Astrocyte of the cerebellum (primary cell): ENCODE results near the gene MT1A.
"Not testable (repeated sequence)": the region's sequence is repeated elsewhere in the genome, so short reads cannot be mapped to it uniquely, and the experiment has no call there.

ENCODE experiments used
- DNase-seq: peaks from one replicate; pipeline ENCODE4 v3.0.0-alpha.2; 2011; ENCODE audit warnings: low read depth
- H3K4me3 ChIP-seq: 2 replicates; pipeline ENCODE4 v1.5.1; 2011; ENCODE audit warnings: mild to moderate bottlenecking, low read depth, low read length, moderate library complexity
- in situ Hi-C: cut with HindIII; loops from 2 replicates; pipeline ENCODE4 v1.10.0; 2017; ENCODE audit warnings: low sequenced_read_pairs
- TF ChIP-seq, protein P1 (sequence below): IDR thresholded peaks from 2 replicates; pipeline ENCODE4 v1.5.1; 2012; ENCODE audit warnings: low read length, low read depth, moderate library complexity, mild to moderate bottlenecking; ENCODE audit errors: missing control alignments

Gene MT1A

DNA sequence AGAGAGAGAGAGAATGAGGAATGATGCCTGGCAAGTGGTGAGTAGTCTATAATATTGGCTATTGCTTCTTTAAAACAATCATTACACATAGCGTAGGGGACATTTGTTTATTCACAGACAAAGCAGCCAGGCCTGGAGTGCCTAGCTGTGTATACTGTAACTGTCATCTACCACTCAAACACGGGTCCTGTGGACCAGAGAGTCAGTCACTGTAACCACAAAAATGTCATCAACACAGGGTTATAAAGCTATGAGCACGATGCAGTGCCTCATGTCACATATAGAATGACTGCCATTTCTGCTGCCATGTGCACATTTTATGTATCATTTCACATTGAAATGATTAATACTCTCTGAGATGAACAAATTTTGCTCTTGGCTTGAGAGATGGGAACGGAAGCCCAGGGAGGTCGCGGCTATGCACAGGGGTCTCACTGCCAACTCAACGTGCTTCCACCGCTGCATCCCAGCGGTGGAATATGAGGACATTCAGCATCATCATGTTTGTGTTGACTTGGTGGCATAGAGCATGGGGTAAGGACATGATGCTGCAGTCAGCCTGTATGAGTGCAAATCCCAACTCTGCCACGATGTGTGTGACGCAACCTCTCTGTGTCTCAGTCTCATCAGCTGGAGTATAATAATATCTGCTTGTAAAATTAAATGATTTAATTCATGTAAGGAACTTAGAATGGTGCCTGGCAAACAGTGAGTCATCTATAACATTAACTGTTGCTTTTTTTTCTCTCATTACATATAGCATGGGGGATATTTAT lies 34.5 kb downstream of the MT1A start:
- no peak overlapping the region for H3K4me3 ChIP-seq
- in situ Hi-C loops: no loop called here
- DNase-seq: no peak
- TF ChIP-seq, protein P1, sequence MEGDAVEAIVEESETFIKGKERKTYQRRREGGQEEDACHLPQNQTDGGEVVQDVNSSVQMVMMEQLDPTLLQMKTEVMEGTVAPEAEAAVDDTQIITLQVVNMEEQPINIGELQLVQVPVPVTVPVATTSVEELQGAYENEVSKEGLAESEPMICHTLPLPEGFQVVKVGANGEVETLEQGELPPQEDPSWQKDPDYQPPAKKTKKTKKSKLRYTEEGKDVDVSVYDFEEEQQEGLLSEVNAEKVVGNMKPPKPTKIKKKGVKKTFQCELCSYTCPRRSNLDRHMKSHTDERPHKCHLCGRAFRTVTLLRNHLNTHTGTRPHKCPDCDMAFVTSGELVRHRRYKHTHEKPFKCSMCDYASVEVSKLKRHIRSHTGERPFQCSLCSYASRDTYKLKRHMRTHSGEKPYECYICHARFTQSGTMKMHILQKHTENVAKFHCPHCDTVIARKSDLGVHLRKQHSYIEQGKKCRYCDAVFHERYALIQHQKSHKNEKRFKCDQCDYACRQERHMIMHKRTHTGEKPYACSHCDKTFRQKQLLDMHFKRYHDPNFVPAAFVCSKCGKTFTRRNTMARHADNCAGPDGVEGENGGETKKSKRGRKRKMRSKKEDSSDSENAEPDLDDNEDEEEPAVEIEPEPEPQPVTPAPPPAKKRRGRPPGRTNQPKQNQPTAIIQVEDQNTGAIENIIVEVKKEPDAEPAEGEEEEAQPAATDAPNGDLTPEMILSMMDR: no peak

DNA sequence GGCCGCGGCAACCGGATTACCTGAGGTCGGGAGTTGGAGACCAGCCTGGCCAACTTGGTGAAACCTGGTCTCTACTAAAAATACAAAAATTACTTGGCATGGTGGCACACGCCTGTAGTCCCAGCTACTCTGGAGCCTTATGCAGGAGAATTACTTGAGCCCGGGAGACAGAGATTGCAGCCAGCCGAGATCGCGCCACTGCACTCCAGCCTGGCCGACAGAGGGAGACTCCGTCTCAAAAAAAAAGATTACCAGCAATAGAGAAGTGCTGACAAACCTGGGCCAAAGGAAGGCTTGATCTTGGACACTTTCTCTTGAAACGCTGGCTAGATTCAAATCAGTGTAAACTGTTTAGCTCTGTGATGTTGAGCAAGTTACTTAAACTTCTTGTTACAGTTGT lies 35.5 kb downstream of the MT1A start:
- DNase-seq: no peak
- TF ChIP-seq, protein P1: peak; percentile 75
- no peak overlapping the region for H3K4me3 ChIP-seq
- in situ Hi-C loops: no loop called here

DNA sequence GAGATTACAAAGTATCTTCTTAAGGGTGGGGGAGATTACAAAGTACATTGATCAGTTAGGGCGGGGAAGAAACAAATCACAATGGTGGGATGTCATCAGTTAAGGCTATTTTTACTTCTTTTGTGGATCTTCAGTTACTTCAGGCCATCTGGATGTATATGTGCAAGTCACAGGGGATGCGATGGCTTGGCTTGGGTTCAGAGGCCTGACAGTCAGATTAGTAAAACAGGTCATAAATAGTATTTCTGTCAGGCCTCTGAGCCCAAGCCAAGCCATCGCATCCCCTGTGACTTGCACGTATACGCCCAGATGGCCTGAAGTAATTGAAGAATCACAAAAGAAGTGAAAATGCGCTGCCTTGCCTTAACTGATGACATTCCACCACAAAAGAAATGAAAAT lies 36.1 kb downstream of the MT1A start:
- DNase-seq, H3K4me3 ChIP-seq, in situ Hi-C loops: not testable (repeated sequence)

DNA sequence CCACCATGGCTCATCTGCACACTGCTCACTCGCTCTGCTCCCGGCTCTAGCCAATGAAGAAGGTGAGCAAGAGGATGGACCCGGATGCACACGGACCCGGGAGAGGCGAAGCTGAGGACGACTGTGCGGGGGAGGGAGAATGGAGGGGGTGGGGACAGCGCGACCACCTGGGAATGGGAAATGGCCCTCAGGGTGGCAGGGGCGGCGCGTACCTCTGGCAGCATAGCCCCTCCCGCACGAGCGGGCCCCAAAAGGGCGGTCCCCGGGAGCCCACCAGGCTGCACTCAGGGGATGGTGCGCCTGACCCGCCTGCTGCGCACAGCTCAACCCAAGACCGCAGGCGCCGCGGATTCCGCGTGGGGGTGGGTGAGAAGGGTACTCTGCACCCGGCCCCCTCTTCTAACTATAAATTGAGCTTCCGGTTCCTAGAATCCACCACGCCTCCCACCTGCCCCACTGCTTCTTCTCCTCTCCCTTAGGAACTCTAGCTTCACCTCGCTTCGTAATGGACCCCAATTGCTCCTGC lies 37.3 kb downstream of the MT1A start:
- DNase-seq: no peak
- peak overlapping the region; percentile 9 for H3K4me3 ChIP-seq
- in situ Hi-C loops: no loop called here
- TF ChIP-seq, protein P1: no peak

DNA sequence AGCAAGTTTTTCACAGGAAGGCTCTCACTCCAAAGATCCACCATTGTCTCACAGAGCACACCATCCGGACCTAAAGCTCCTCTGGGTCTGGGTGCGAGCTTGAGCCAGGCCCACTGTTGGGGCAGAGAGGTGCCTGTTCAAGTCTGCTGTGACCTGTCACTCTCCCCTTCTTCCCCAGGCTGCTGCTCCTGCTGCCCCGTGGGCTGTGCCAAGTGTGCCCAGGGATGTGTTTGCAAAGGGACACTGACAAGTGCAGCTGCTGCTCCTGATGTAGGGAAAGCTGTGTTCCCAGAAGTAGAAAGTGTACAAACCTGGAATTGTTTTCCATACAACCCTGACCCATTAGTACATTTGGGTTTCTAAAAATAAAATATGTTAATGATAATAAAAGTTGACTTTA lies 39.0 kb downstream of the MT1A start:
- in situ Hi-C loops: no loop called here
- TF ChIP-seq, protein P1: no peak
- no peak for DNase-seq
- H3K4me3 ChIP-seq: no peak overlapping the region

DNA sequence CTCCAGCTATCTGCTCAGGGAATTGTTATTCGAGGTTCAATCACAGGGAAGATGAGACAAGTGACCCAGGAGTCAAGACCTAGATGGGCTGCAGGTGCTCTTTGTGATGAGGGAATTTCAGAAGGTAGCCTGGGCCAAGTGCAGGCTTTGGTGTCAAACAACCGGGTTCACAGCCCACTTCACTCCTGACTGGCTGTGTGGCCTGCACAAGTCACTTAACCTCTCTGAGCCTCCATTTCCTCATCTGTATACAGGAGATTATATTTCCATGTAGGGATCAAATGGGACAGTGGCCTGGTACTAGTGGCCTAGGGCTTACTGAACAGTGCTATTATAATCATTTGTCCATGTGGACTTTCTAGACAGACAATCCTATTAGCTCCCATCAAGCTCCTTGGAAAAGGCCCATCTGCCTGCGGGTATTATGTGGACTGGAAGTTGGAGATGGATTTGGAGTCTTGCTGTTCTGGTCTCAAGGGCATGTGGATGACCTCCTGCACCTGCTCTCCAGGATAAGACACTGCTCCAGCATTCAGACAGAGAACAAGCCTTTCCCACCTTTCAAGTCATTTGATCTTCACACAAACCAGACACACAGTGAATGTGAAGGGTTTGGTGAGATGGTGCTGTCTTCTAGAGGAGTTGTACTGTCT lies 40.7 kb downstream of the MT1A start:
- no peak overlapping the region for H3K4me3 ChIP-seq
- TF ChIP-seq, protein P1: no peak
- in situ Hi-C loops: no loop called here
- DNase-seq: no peak

DNA sequence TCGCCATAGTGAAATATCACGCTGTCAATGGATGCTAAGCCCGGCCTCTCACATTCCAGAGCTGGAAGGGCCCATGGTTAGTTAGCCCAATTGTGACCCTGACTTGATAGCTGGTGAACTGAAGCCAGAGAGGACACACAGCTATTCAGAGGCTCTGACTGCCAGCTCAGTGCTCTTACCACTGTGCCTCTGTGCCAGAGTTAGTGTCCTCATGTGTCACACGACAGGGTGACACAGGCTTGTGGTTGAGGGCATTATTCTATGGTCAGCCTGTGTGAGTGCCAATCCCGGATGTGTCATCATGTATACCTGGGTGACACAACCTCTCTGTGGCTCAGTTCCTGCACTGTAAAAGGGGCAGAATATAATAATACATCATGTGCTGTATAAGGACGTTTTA lies 41.4 kb downstream of the MT1A start:
- no peak overlapping the region for H3K4me3 ChIP-seq
- in situ Hi-C loops: no loop called here
- no peak for DNase-seq
- TF ChIP-seq, protein P1: no peak
